ENCODE results near the gene B4GALNT3. TPM values are rescaled to one million over a fixed set of nuclear protein-coding genes. Genes with fewer than 3 reads are reported as not detected.

B4GALNT3 gene
- total RNA-seq, 1 donor from 2014 or later = 8.2 TPM

DNA sequence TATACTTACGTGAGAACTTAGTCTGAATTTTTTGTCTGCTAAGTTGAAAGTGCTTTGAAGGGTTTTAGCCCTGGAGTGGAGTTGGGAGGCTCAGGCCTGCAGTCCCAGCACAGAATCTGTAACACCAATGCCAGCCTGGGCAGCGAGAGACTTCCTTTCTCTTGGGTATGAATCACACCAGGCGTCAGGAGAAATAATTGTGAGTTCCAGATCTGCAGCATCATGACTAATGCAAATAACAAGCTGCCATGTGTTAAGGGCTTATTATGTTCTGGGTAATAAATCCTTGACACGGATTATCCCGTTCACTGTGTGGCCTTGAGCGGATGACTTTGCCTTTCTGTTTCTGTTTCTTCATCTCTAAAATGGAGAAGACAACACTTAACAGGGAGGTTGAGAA, 70.6 kb downstream of the B4GALNT3 start:
- Histone ChIP-seq H3K27me3 (ENCODE audit: control insufficient read depth, insufficient read depth, low read length) (no peaks in the 10 kb centered on the region), H3K36me3 (ENCODE audit: control insufficient read depth, insufficient read depth, low read length) (no peaks in the 10 kb centered on the region), H3K4me3 (ENCODE audit: low read depth, low read length) (no peak overlapping the region)
- peak; percentile 94 for DNase-seq (ENCODE audit: low read depth)
- FAIRE-seq = peak; percentile 83
- TF ChIP-seq, protein P1, sequence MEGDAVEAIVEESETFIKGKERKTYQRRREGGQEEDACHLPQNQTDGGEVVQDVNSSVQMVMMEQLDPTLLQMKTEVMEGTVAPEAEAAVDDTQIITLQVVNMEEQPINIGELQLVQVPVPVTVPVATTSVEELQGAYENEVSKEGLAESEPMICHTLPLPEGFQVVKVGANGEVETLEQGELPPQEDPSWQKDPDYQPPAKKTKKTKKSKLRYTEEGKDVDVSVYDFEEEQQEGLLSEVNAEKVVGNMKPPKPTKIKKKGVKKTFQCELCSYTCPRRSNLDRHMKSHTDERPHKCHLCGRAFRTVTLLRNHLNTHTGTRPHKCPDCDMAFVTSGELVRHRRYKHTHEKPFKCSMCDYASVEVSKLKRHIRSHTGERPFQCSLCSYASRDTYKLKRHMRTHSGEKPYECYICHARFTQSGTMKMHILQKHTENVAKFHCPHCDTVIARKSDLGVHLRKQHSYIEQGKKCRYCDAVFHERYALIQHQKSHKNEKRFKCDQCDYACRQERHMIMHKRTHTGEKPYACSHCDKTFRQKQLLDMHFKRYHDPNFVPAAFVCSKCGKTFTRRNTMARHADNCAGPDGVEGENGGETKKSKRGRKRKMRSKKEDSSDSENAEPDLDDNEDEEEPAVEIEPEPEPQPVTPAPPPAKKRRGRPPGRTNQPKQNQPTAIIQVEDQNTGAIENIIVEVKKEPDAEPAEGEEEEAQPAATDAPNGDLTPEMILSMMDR (IDR thresholded peaks at IDR 0.05; ENCODE audit: insufficient read depth, low read length, severe bottlenecking) = no peak

DNA sequence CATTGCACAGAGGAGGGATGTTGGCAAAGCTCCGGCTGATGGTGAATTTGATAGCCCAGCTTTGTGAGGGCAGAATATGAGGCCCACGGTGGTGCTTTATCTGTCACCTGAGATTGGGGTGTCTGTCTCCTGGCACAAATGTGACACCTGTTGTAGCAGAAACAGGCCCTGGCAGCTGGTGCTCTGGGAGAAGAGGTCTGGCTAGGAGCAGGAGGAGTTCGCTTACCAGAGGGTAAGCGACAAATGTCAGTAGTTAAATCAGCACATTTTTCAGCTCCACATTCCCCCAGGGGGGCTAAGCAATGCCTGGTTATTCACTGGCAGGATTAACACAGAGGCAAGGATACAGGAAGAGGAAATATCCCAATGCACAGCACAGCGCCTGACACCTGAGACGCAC, 71.1 kb downstream of the B4GALNT3 start:
- no peak overlapping the region for H3K4me3 ChIP-seq (ENCODE audit: low read depth, low read length)

DNA sequence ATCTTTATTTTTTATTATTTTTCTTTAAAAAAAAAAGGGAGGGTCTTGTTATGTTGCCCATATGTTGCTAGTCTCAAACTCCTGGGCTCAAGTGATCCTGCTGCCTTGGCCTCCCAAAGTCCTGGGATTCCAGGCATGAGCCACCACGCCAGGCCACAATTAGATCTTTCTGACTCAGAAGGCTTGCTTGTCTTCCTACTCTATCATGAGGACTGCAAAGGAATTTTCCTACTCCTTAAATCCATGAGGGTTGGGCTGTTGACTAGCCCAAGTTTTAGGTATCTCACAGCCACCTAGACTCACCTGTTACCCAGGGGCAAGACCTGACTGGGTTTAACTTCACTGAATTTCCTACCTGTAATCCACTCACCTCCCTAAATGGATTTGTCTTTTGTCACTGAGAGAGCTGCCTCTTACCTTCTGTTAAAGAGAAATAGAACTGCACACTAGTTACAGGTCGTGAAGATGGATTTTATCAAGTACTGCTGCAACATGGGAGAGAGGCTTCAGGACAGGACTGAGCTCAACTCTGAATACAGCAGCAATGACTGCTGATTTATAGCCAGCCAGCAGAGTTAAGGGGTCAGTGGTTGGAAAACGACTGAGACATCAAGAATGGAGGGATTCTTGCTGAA, 72.3 kb downstream of the B4GALNT3 start:
- DNase-seq (ENCODE audit: low read depth) = peak; percentile 53
- no peak overlapping the region for H3K4me3 ChIP-seq (ENCODE audit: low read depth, low read length)
- no peaks in the 10 kb centered on the region for H3K27me3 ChIP-seq (ENCODE audit: control insufficient read depth, insufficient read depth, low read length)
- no peaks in the 10 kb centered on the region for H3K36me3 ChIP-seq (ENCODE audit: control insufficient read depth, insufficient read depth, low read length)
- no peak for FAIRE-seq
- TF ChIP-seq, protein P1 (IDR thresholded peaks at IDR 0.05; ENCODE audit: insufficient read depth, low read length, severe bottlenecking) = no peak

More for the DNA sequence above, 71.1 kb downstream of the B4GALNT3 start:
- TF ChIP-seq, protein P1 (IDR thresholded peaks at IDR 0.05; ENCODE audit: insufficient read depth, low read length, severe bottlenecking) = no peak
- Histone ChIP-seq H3K36me3 (ENCODE audit: control insufficient read depth, insufficient read depth, low read length) (no peaks in the 10 kb centered on the region), H3K27me3 (ENCODE audit: control insufficient read depth, insufficient read depth, low read length) (no peaks in the 10 kb centered on the region)
- FAIRE-seq (no peak), DNase-seq (ENCODE audit: low read depth) (no peak)

DNA sequence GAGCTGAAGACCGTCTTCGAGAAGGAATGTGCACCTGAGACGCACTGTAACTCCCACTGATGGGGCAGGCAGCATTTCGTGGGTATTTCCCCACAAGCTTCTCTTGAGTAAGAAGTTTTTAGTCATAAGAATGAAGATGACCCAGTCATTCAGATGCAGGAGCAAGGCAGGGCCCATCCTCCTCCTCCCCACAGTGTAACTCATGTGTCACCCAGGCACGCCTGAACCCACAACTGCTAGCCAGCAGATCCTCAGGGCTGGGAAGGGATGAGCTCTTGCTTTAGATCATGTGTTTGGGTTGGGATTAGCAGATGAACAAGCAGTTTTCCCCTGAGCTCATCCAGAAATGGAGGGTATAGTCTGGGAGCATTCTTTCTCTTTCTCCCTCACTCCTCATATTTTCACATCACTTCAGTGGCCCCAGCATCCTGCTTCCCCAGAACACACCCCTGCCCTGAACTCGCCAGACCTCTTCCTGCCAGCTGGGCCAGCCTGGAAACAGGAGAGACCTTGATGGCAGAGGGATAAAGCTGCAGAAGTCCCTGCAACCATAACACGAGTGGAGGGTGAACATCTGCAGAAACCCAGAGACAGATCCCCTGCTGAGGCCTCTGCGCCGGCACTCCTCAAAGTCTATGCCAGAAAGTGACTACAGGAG, 73.3 kb downstream of the B4GALNT3 start:
- TF ChIP-seq, protein P1 (IDR thresholded peaks at IDR 0.05; ENCODE audit: insufficient read depth, low read length, severe bottlenecking) = no peak
- Histone ChIP-seq H3K4me3 (ENCODE audit: low read depth, low read length) (no peak overlapping the region), H3K36me3 (ENCODE audit: control insufficient read depth, insufficient read depth, low read length) (no peaks in the 10 kb centered on the region), H3K27me3 (ENCODE audit: control insufficient read depth, insufficient read depth, low read length) (no peaks in the 10 kb centered on the region)
- peak; percentile 99 for FAIRE-seq
- DNase-seq (ENCODE audit: low read depth) = peak; percentile 94

DNA sequence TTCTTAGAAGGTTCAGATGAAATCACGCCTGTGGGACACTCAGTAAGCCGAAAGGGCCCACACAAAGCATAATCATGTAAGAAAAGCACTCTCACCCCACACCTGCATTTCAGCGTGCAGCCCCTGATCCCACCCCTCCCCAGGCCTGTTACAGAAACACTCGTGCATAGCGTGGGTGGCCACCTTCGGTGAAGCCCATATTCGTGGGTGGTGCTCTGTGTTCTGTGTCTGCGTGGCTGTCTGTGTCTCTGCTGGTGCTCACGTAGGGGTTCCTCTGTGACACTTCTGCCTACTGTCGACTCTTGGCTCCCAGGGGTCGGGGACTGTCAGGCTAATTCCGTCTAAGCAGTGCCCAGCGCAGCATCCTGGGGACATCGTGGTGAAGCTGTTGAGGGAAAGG, 74.0 kb downstream of the B4GALNT3 start:
- Histone ChIP-seq H3K4me3 (ENCODE audit: low read depth, low read length) (no peak overlapping the region), H3K36me3 (ENCODE audit: control insufficient read depth, insufficient read depth, low read length) (no peaks in the 10 kb centered on the region), H3K27me3 (ENCODE audit: control insufficient read depth, insufficient read depth, low read length) (no peaks in the 10 kb centered on the region)
- TF ChIP-seq, protein P1 (IDR thresholded peaks at IDR 0.05; ENCODE audit: insufficient read depth, low read length, severe bottlenecking) = no peak
- DNase-seq (ENCODE audit: low read depth) (no peak), FAIRE-seq (no peak)
